ENCODE results near the gene CHD5. TPM values are rescaled to one million over a fixed set of nuclear protein-coding genes. Genes with fewer than 3 reads are reported as not detected.

CHD5 gene
- total and polyA plus RNA-seq, 2 of the 13 experiments (the other 11 are each of a cell fraction or from before 2014, with no cell fraction given), result 0.02 to 0.21 TPM

GRCh38 chr1:6052543-6053205, 127.4 kb downstream of the CHD5 start (continued):
- TF ChIP-seq, protein P1, sequence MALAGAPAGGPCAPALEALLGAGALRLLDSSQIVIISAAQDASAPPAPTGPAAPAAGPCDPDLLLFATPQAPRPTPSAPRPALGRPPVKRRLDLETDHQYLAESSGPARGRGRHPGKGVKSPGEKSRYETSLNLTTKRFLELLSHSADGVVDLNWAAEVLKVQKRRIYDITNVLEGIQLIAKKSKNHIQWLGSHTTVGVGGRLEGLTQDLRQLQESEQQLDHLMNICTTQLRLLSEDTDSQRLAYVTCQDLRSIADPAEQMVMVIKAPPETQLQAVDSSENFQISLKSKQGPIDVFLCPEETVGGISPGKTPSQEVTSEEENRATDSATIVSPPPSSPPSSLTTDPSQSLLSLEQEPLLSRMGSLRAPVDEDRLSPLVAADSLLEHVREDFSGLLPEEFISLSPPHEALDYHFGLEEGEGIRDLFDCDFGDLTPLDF (CRISPR knock-in tag; IDR thresholded peaks at IDR 0.05), result peak; percentile 51; the same call in 1 of the 2 replicates
- TF ChIP-seq ZNF337 (CRISPR knock-in tag; IDR thresholded peaks at IDR 0.05; ENCODE audit: borderline replicate concordance, low read depth) (peak; percentile 93; the same call in 1 of the 2 replicates), ATF2 (CRISPR knock-in tag; IDR thresholded peaks at IDR 0.05) (peak; percentile 28; the same call in 1 of the 2 replicates), ZNF558 (CRISPR knock-in tag; IDR thresholded peaks at IDR 0.05; ENCODE audit: borderline replicate concordance) (peak; percentile 35; the same call in 1 of the 2 replicates), ZNF772 (CRISPR knock-in tag; IDR thresholded peaks at IDR 0.05) (peak; percentile 67; the same call in 1 of the 2 replicates), SRY (CRISPR knock-in tag; IDR thresholded peaks at IDR 0.05) (peak; percentile 80; the same call in 1 of the 2 replicates), ZNF503 (CRISPR knock-in tag; IDR thresholded peaks at IDR 0.05) (peak; percentile 36; the same call in 1 of the 2 replicates), HDAC1 (CRISPR knock-in tag; IDR thresholded peaks at IDR 0.05) (0 out of 2 replicates have a peak, but pooled peaks have one; percentile 38), KMT2B (CRISPR knock-in tag; IDR thresholded peaks at IDR 0.05) (peak; percentile 51; the same call in 1 of the 2 replicates), JUND (CRISPR knock-in tag; IDR thresholded peaks at IDR 0.05) (no peak), BHLHE40 (IDR thresholded peaks at IDR 0.05; ENCODE audit: low read length) (no peak), ZNF75D (CRISPR knock-in tag; IDR thresholded peaks at IDR 0.05; ENCODE audit: borderline replicate concordance) (no peak), ZSCAN30 (CRISPR knock-in tag; IDR thresholded peaks at IDR 0.05) (0 out of 2 replicates have a peak, but pooled peaks have one; percentile 70), E2F5 (CRISPR knock-in tag; conservative IDR thresholded peaks at IDR 0.05) (0 out of 2 replicates have a peak, but pooled peaks have one; percentile 29), ZHX2 (IDR thresholded peaks at IDR 0.05; ENCODE audit: low read depth) (no peak), ZHX2 (CRISPR knock-in tag; IDR thresholded peaks at IDR 0.05; ENCODE audit: borderline replicate concordance) (0 out of 2 replicates have a peak, but pooled peaks have one; percentile 74), ZNF644 (CRISPR knock-in tag; IDR thresholded peaks at IDR 0.05; ENCODE audit: low read depth) (0 out of 2 replicates have a peak, but pooled peaks have one; percentile 50), RARA (CRISPR knock-in tag; IDR thresholded peaks at IDR 0.05) (peak; percentile 48; the same call in 1 of the 2 replicates)

Measured in HepG2 (cell line).